Measurements from ENCODE around the gene ALCAM. TPM values are rescaled to one million over a fixed set of nuclear protein-coding genes. Genes with fewer than 3 reads are reported as not detected.

ALCAM gene
- polyA plus RNA-seq, result 10 to 100 TPM in 2 of 4 donors, 1 to 10 TPM in 2; 9.2 to 27.9 (median 12.5) TPM
- long read RNA-seq, donor 1, result 0 reads
- long read RNA-seq, donor 2, full-length matches to known transcripts, result 1 of 1 reads
- long read RNA-seq, donor 2, partial matches to known transcripts, result 0 of 1 reads
- long read RNA-seq, donor 2, other reads (novel, unspliced or antisense), result 0 of 1 reads
- long read RNA-seq, donor 3, full-length matches to known transcripts, result 4 of 25 reads
- long read RNA-seq, donor 3, partial matches to known transcripts, result 21 of 25 reads
- long read RNA-seq, donor 3, other reads (novel, unspliced or antisense), result 0 of 25 reads
- long read RNA-seq, donor 4, result 0 reads
- long read RNA-seq, donor 5, partial matches to known transcripts, result 0 of 1 reads
- long read RNA-seq, donor 5, other reads (novel, unspliced or antisense), result 0 of 1 reads
- long read RNA-seq, donor 6, full-length matches to known transcripts, result 3 of 3 reads
- long read RNA-seq, donor 6, partial matches to known transcripts, result 0 of 3 reads
- long read RNA-seq, donor 6, other reads (novel, unspliced or antisense), result 0 of 3 reads
- long read RNA-seq, donor 7, result 0 reads
- long read RNA-seq, donor 8, result 0 reads
- long read RNA-seq, donor 9, full-length matches to known transcripts, result 3 of 3 reads
- long read RNA-seq, donor 9, partial matches to known transcripts, result 0 of 3 reads
- long read RNA-seq, donor 9, other reads (novel, unspliced or antisense), result 0 of 3 reads
- long read RNA-seq, donor 10, full-length matches to known transcripts, result 5 of 5 reads
- long read RNA-seq, donor 10, partial matches to known transcripts, result 0 of 5 reads
- long read RNA-seq, donor 10, other reads (novel, unspliced or antisense), result 0 of 5 reads

DNA sequence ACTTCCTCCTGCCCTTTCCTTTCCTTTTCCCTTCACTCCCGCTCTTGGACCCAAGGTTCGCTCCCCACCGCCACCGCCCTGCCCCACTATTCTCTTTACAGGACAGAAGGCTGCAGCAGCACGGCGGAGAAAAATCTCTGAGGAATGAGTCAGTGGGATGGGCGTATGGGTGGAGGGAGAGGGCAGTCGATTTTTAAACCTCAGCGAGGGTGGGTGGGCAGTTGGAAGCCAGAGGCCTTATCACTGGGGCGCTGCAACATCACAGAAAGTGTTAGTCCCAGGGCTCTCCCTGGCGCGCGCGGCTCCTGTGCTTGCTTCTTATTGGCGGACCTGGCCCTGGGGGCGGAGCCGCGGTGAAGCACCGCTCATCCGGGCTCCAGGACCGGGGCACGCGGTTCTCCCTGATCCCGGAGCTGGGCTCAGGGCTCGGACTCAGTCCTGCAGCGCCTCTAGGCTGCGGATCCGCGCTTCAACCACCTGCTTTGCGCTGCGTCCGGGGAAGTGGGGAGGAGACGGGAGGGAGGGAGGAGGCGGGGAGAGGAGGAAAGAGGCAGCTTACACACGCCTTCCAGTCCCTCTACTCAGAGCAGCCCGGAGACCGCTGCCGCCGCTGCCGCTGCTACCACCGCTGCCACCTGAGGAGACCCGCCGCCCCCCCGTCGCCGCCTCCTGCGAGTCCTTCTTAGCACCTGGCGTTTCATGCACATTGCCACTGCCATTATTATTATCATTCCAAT is at the start of gene ALCAM:
Gene ALCAM, plus strand, starts transcription at position 584 of the 737 bp plus-strand sequence.
- no peak for FAIRE-seq
- WGBS, 3 donors, result 0 to 1% (median 0%) methylated on average over 34 to 48 of the region's 48 CpGs

DNA sequence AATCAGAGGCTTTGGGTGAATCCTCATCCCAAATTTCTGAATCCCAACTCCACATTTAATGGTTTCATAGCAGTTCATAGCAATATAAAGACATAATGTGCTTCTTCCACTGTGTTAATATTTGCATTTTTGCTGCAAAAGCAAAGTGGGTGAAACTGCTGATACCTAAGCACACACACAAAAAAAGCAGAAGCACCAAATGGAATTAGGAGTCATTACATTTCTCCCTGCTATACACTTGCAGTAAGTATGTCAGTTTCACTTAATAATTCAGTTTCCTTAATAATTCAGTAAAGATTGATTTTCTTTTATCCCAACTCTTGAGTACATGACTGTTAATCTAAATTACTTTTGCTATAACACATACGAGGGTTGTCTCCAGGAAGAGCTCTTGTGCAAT is 48.9 kb upstream of the ALCAM start:
- WGBS, 3 donors, result 42 to 55% (median 49%) methylated on average over 1 of the region's 1 CpG
- Histone ChIP-seq H3K27me3 (ENCODE audit: control insufficient read depth in 3 of 3, insufficient read depth in 3 of 3, low read length in 3 of 3) (no peaks in the 10 kb centered on the region), H3K27ac (ENCODE audit: low read depth in 1 of 3, low read length in 2 of 3) (no peak overlapping the region), H3K4me3 (ENCODE audit: low read depth in 1 of 3, low read length in 3 of 3) (no peak overlapping the region), H3K36me3 (ENCODE audit: control insufficient read depth in 3 of 3, insufficient read depth in 2 of 3, low read depth in 1 of 3, low read length in 3 of 3) (no peaks in the 10 kb centered on the region), H3K4me1 (ENCODE audit: control insufficient read depth in 3 of 3, insufficient read depth in 2 of 3, low read depth in 1 of 3, low read length in 2 of 3) (no peaks in the 10 kb centered on the region), H3K9me3 (ENCODE audit: control insufficient read depth in 2 of 2, insufficient read depth in 1 of 2, low read depth in 1 of 2, low read length in 1 of 2) (no peaks in the 10 kb centered on the region)
- DNase-seq (no peak), FAIRE-seq (no peak)

More for the DNA sequence above, at the start of gene ALCAM:
- peak; percentile 96 to 98 for DNase-seq
- Histone ChIP-seq H3K4me3 (ENCODE audit: low read depth in 1 of 3, low read length in 3 of 3) (peak within 1 kb of the TSS; percentile 49 to 71 (median 57)), H3K27ac (ENCODE audit: low read depth in 1 of 3, low read length in 2 of 3) (peak within 1 kb of the TSS; percentile 93 to 98 (median 95)), H3K9me3 (ENCODE audit: control insufficient read depth in 2 of 2, insufficient read depth in 1 of 2, low read depth in 1 of 2, low read length in 1 of 2) (no peaks in the 10 kb centered on the region), H3K27me3 (ENCODE audit: control insufficient read depth in 3 of 3, insufficient read depth in 3 of 3, low read length in 3 of 3) (peaks cover 0 to 12% (median 0%) of the 10 kb centered on the region in 3 donors), H3K36me3 (ENCODE audit: control insufficient read depth in 3 of 3, insufficient read depth in 2 of 3, low read depth in 1 of 3, low read length in 3 of 3) (no peaks in the 10 kb centered on the region), H3K4me1 (ENCODE audit: control insufficient read depth in 3 of 3, insufficient read depth in 2 of 3, low read depth in 1 of 3, low read length in 2 of 3) (peaks cover 0 to 11% (median 0%) of the 10 kb centered on the region in 3 donors)

DNA sequence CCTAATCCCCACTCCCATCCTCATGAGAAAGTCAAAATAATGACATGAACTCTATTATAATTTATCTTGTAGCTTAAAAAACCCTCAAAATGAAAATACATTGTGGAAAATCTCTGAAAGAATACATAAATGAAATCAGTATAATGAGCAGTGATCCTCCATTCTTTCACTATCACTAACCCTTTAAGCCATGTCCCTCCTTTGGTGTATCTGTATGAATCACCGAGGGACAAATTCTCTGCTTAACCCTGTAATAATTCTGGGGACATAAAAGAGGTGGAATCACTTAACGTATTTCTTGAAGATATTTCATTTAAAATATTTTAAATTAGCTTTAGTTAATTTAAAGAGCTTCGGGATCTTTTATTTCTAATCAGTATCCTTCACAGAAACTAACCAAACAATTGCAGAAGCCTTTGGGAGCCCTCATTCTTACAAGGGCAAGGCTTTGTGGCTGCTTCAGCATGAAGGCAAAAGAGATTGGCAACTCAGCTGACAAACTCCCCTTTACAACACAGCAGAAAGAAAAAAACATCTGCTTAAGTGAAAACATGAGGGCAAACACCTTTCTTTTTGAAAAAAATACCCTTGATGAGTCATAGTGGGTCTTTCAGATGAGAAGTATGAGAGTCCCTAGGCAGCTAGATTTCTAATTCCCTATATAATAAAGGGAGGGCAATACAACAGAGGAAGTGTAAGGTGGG is 44.0 kb upstream of the ALCAM start:
- 76 to 85% (median 85%) methylated on average over 3 of the region's 3 CpGs for WGBS, 3 donors
- FAIRE-seq, result no peak
- no peak overlapping the region for H3K27ac ChIP-seq (ENCODE audit: low read depth in 1 of 3, low read length in 2 of 3)
- no peak overlapping the region for H3K4me3 ChIP-seq (ENCODE audit: low read depth in 1 of 3, low read length in 3 of 3)
- H3K36me3 ChIP-seq (ENCODE audit: control insufficient read depth in 3 of 3, insufficient read depth in 2 of 3, low read depth in 1 of 3, low read length in 3 of 3), result no peaks in the 10 kb centered on the region
- H3K4me1 ChIP-seq (ENCODE audit: control insufficient read depth in 3 of 3, insufficient read depth in 2 of 3, low read depth in 1 of 3, low read length in 2 of 3), result no peaks in the 10 kb centered on the region
- no peak for DNase-seq
- no peaks in the 10 kb centered on the region for H3K9me3 ChIP-seq (ENCODE audit: control insufficient read depth in 2 of 2, insufficient read depth in 1 of 2, low read depth in 1 of 2, low read length in 1 of 2)
- H3K27me3 ChIP-seq (ENCODE audit: control insufficient read depth in 3 of 3, insufficient read depth in 3 of 3, low read length in 3 of 3), result no peaks in the 10 kb centered on the region

DNA sequence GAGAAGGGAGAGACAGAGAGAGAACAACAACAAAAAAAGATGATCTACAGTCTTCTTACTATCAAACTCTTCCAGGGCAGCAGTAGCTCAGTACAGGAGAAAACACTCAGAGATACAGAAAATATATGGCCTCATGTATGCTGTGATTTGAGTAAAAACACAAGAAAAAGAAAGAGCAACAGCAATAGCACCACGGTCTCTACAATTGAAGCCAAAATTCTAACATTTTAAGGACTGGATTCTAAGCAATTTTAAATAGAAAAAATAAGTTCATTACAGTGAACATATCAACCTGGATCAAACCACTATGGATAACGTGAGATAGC is 43.5 kb upstream of the ALCAM start:
- DNase-seq (no peak), FAIRE-seq (no peak)
- no peak overlapping the region for H3K27ac ChIP-seq (ENCODE audit: low read depth in 1 of 3, low read length in 2 of 3)
- H3K27me3 ChIP-seq (ENCODE audit: control insufficient read depth in 3 of 3, insufficient read depth in 3 of 3, low read length in 3 of 3), result no peaks in the 10 kb centered on the region
- H3K9me3 ChIP-seq (ENCODE audit: control insufficient read depth in 2 of 2, insufficient read depth in 1 of 2, low read depth in 1 of 2, low read length in 1 of 2), result no peaks in the 10 kb centered on the region
- no peak overlapping the region for H3K4me3 ChIP-seq (ENCODE audit: low read depth in 1 of 3, low read length in 3 of 3)
- no peaks in the 10 kb centered on the region for H3K36me3 ChIP-seq (ENCODE audit: control insufficient read depth in 3 of 3, insufficient read depth in 2 of 3, low read depth in 1 of 3, low read length in 3 of 3)
- WGBS, 3 donors, result 56 to 74% (median 70%) methylated on average over 2 of the region's 2 CpGs
- H3K4me1 ChIP-seq (ENCODE audit: control insufficient read depth in 3 of 3, insufficient read depth in 2 of 3, low read depth in 1 of 3, low read length in 2 of 3), result no peaks in the 10 kb centered on the region

DNA sequence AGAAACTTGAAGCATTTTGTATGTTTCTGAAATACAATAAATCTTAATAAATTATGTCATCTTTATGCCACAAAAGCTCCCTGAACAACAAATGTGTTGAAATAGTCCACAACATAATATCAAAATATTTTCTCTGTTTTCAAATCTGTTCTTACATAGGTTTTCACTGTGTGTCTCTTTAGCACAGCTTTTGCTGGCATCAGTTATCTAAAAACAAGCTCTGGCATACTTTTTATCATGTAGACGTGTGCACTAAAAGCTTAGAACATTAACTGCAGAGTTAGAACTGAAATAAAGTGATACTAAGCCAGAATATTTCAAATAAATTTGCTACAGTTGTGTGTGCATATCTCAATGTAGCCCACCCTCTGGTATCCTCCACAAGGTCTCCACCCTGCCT is 41.8 kb upstream of the ALCAM start:
- DNase-seq (no peak), FAIRE-seq (no peak)
- H3K9me3 ChIP-seq (ENCODE audit: control insufficient read depth in 2 of 2, insufficient read depth in 1 of 2, low read depth in 1 of 2, low read length in 1 of 2), result no peaks in the 10 kb centered on the region
- no peaks in the 10 kb centered on the region for H3K4me1 ChIP-seq (ENCODE audit: control insufficient read depth in 3 of 3, insufficient read depth in 2 of 3, low read depth in 1 of 3, low read length in 2 of 3)
- no peaks in the 10 kb centered on the region for H3K36me3 ChIP-seq (ENCODE audit: control insufficient read depth in 3 of 3, insufficient read depth in 2 of 3, low read depth in 1 of 3, low read length in 3 of 3)
- H3K27me3 ChIP-seq (ENCODE audit: control insufficient read depth in 3 of 3, insufficient read depth in 3 of 3, low read length in 3 of 3), result no peaks in the 10 kb centered on the region
- WGBS, 3 donors, result 78 to 90% (median 83%) methylated on average over 1 of the region's 1 CpG
- no peak overlapping the region for H3K27ac ChIP-seq (ENCODE audit: low read depth in 1 of 3, low read length in 2 of 3)
- no peak overlapping the region for H3K4me3 ChIP-seq (ENCODE audit: low read depth in 1 of 3, low read length in 3 of 3)

DNA sequence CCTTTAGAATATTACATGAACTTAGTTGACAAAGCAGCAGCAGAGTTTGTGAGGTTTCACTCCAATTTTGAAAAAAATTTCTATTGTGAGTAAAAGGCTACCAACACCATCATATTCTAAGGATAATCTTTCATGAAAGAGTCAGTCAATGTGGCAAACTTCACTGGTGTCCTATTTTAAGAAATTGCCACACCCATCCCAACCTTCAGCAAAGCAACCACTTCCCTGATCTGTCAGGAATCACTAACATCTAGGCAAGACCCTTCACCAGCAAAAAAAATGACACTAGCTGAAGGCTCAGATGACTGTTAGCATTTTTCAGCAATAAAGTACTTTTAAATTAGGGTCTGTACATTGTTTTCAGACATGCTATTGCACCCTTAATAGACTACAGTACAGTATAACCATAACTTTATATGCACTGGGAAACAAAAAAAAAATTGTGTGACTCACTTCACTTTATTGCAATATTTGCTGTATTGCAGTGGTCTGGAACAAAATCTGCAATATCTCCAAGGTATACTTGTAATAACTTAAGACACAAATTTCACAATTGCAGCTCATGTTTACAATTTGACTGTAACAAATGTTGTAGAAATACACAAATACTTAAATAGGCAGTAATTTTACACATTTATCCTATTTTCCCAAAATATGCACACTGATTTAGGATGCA is 38.9 kb upstream of the ALCAM start:
- FAIRE-seq, result no peak
- no peaks in the 10 kb centered on the region for H3K36me3 ChIP-seq (ENCODE audit: control insufficient read depth in 3 of 3, insufficient read depth in 2 of 3, low read depth in 1 of 3, low read length in 3 of 3)
- H3K4me1 ChIP-seq (ENCODE audit: control insufficient read depth in 3 of 3, insufficient read depth in 2 of 3, low read depth in 1 of 3, low read length in 2 of 3), result no peaks in the 10 kb centered on the region

DNA sequence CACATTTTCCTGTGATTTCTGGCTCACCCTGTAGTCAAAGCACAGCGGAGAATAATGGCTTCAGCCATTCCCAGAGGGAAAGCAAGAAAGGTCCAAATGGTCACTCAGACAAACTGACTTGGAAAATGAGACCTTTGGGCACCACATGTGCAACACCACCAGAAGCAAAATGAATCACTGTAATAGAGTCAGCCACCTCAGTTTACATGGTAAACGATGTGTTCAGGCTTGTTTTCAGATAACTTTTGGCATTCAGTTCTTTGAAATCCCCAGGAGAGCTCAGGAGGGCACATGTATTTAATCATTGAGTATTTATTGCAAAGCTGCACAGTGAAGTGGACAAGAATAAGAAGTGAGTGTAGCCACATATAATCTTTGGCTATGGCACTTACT is 38.4 kb upstream of the ALCAM start:
- DNase-seq (no peak), FAIRE-seq (no peak)
- no peak overlapping the region for H3K4me3 ChIP-seq (ENCODE audit: low read depth in 1 of 3, low read length in 3 of 3)
- no peak overlapping the region for H3K27ac ChIP-seq (ENCODE audit: low read depth in 1 of 3, low read length in 2 of 3)
- H3K9me3 ChIP-seq (ENCODE audit: control insufficient read depth in 2 of 2, insufficient read depth in 1 of 2, low read depth in 1 of 2, low read length in 1 of 2), result peaks cover 0 to 2% of the 10 kb centered on the region in 2 donors
- no peaks in the 10 kb centered on the region for H3K4me1 ChIP-seq (ENCODE audit: control insufficient read depth in 3 of 3, insufficient read depth in 2 of 3, low read depth in 1 of 3, low read length in 2 of 3)
- H3K36me3 ChIP-seq (ENCODE audit: control insufficient read depth in 3 of 3, insufficient read depth in 2 of 3, low read depth in 1 of 3, low read length in 3 of 3), result no peaks in the 10 kb centered on the region
- 70 to 80% (median 79%) methylated on average over 2 of the region's 2 CpGs for WGBS, 3 donors
- H3K27me3 ChIP-seq (ENCODE audit: control insufficient read depth in 3 of 3, insufficient read depth in 3 of 3, low read length in 3 of 3), result no peaks in the 10 kb centered on the region

More for the DNA sequence above, 38.9 kb upstream of the ALCAM start:
- Histone ChIP-seq H3K27me3 (ENCODE audit: control insufficient read depth in 3 of 3, insufficient read depth in 3 of 3, low read length in 3 of 3) (no peaks in the 10 kb centered on the region), H3K27ac (ENCODE audit: low read depth in 1 of 3, low read length in 2 of 3) (no peak overlapping the region), H3K4me3 (ENCODE audit: low read depth in 1 of 3, low read length in 3 of 3) (no peak overlapping the region), H3K9me3 (ENCODE audit: control insufficient read depth in 2 of 2, insufficient read depth in 1 of 2, low read depth in 1 of 2, low read length in 1 of 2) (peaks cover 0 to 2% of the 10 kb centered on the region in 2 donors)
- DNase-seq, result no peak

All from small intestine (tissue), 16 donors.